T-helper 2 cell (primary cell): Measurements from ENCODE around the gene LIN9.
"Not testable (repeated sequence)": the region's sequence is repeated elsewhere in the genome, so short reads cannot be mapped to it uniquely, and the experiment has no call there.

Experiments used
- DNase-seq, 5 experiments: peaks; one replicate each; pipeline versions ENCODE4 v3.0.0 to v3.0.0-alpha.2; 2012 to 2022
- total RNA-seq, 2 donors: gene quantifications; one replicate each; lab custom pipeline; 2026; lab: John Stamatoyannopoulos, UW

Gene LIN9, protein sequence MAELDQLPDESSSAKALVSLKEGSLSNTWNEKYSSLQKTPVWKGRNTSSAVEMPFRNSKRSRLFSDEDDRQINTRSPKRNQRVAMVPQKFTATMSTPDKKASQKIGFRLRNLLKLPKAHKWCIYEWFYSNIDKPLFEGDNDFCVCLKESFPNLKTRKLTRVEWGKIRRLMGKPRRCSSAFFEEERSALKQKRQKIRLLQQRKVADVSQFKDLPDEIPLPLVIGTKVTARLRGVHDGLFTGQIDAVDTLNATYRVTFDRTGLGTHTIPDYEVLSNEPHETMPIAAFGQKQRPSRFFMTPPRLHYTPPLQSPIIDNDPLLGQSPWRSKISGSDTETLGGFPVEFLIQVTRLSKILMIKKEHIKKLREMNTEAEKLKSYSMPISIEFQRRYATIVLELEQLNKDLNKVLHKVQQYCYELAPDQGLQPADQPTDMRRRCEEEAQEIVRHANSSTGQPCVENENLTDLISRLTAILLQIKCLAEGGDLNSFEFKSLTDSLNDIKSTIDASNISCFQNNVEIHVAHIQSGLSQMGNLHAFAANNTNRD
- total RNA-seq, result 2.5 to 8.3 reads per million in 2 donors

DNA sequence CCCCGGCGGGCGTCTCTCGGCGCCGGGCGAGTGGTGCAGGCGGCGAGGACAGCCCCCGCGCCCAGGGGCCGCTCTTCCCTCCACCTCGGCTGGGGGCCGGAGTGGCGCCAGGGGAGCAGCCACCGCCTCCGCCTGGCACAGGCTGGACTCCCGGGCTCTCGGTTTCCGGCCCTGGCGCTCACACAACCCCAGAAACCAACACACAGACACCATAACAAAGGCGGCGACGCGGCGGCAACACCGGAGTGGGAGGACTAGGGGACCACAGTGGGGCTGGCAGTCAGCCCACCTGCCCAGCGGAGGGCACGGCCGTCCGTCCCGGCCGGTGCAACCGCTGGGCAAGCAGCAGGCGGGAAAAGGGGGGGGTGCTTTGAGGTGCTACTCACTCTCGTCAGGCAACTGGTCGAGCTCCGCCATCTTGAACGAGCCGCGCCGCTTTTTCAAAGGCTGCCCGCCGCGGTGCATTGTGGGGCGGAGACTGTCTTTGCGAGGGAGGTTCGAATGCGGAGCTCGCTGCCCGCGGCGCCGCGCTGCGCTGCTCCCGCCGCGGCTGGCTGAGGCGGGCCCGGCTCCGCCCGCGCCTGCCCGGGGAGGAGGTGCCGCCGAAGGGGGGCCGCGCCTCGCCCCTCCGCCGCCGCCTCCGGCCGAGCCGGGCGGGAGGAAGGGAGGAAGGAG is at the start of gene LIN9:
Gene LIN9 (minus strand): TSS at position 442 of the 675 bp plus-strand sequence. CDS start 25 bp downstream, at position 417.
- DNase-seq, result peak; percentile 82 to 91 (median 87)

DNA sequence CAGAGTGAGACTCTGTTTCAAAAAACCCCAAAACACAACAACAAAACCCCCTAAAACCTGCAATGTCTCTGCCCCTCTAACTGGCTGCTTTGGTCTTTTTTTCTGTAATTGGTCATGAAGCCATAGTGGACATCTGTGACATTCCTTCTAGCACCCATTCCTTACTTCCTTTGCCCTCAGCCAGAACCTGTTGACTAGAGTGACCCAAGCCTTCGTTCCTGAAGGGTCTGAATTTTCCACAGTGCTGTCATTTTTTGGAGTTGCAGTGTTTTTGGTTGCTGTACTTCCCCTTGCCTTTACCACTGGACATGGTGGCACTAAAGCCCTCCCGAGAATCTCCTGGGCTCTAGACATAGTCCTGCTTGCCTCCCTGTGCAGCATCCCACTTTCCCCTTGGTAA is 48.5 kb upstream of the LIN9 start:
- DNase-seq, result no peak

DNA sequence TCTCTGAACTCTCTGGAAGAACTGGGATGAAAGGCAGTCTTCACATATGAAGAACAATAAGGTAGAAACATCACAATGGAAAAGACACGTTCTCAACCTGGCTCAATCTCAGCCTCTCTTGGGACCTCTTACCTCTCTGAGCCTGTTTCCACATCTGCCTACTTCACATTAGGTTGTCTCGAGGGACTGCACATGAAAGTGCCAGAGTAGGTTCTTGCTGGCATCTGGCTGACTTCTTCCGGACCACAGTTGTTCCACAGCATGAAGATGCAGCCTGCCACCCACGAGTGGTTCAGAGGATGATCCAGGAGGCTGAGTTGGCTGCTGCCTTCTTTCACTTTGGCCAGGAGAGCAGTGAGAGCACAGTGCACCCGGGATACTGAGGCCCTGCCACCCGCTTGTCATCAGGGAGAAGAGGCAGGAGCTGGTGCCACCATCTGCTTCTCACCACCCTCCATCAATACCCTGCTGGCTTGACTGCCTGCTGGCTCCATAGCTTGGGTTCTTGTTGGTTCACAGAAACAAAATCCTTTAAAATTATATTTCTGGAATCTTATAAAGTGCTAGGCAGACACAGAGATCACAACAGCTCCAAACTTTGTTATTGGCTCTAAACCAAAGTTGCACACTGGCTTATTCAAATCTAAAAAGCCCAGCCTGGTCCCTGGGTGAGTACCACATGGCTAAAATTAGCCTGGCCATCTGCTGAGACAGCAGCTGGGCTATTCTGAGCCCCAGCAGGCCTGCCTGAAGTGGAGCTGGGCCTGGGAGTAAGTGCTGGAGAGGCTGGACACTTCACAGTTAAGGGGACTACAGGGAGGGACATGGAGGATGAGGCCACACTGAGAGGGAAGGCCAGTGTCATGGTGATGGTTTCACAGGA is 46.9 kb upstream of the LIN9 start:
- DNase-seq, result no peak

DNA sequence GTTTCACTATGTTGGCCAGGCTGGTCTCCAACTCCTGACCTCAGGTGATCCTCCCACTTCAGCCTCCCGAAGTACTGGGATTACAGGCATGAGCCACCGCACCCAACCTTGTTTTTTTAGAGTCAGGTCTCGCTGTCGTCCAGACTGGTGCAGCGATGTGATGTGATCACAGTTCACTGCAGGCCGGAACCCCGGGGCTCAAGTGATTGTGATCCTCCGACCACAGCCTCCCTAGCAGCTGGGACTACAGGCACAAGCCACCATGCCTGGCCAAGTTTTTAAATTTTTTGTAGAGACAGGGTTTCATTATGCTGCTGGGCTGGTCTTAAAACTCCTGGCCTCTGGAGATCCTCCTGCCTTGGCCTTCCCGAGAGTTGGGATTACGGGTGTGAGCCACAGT is 46.1 kb upstream of the LIN9 start:
- no peak for DNase-seq

DNA sequence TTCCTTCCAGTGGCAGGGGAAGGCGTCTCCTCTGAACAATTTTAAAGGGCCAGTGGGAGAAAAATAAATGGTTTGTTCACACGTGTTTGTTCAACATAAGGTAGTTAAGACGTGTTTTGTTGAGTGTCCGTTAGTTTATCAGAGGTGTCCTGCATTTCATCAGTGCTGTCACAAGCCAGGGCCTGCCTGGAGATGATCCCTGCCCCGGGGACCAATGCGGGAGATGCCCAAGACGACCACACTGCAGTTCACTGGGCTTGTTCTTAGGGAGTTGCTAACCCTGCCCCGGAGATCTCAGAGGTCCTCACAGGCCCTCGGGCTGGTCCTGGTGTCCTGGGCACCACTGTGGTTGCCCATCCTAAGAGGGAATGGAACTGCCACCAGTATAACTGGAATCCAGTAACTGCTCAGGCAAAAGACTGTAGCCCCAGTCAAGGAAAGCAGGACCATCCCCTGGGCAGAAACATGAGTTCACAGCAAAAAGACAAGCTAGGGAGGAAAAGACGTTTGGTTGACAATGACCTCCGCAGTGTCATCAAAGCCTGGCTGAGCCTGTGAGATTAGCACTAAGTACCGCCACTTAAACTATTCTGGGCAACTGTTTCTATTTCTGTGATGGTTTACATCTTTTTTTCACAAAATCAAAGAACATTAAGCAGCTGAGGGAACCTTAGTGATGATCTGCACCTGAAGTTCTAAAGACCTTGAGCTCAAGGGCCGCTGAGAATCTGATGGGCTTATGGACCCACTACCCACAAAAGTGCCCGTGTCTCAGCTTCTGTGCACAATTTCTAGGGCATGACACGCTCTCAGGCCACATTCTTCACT is 44.9 kb upstream of the LIN9 start:
- DNase-seq, result no peak

DNA sequence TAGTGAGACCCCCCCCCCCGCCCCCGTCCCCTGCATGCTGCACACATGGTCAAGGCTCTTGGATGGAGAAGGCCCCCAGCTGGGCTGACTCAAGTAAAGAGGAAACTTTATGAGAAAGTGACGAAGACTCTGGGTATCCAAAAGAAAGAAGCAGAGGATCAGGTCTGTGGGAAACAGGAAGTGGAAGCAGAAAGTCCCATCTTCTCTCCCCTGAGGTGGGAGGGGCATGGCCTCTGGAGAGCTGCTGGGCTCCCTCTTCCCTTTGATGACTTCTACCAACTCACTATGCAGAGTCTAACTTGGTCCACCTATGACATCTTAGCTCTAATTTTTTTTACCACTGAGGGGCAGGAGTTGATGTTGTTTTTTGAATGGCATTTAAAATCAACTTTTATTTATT is 42.7 kb upstream of the LIN9 start:
- no peak for DNase-seq

DNA sequence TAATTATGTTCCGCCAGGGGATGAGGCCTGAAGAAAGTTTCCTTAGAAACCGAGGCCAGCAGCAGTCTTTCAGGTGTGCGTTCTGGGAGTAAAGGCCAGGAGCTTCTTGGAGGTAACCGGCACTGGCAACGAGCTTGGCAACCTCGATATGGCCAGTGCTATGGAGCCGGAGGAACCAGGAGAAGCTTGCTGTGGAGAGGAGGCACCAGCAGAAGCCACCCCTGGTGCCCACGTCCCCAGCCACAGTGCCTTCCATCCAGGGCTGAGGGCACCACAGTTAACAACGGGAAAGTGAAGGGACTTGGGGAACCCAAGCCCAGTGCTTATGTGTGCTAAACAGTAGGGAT is 41.5 kb upstream of the LIN9 start:
- no peak for DNase-seq

DNA sequence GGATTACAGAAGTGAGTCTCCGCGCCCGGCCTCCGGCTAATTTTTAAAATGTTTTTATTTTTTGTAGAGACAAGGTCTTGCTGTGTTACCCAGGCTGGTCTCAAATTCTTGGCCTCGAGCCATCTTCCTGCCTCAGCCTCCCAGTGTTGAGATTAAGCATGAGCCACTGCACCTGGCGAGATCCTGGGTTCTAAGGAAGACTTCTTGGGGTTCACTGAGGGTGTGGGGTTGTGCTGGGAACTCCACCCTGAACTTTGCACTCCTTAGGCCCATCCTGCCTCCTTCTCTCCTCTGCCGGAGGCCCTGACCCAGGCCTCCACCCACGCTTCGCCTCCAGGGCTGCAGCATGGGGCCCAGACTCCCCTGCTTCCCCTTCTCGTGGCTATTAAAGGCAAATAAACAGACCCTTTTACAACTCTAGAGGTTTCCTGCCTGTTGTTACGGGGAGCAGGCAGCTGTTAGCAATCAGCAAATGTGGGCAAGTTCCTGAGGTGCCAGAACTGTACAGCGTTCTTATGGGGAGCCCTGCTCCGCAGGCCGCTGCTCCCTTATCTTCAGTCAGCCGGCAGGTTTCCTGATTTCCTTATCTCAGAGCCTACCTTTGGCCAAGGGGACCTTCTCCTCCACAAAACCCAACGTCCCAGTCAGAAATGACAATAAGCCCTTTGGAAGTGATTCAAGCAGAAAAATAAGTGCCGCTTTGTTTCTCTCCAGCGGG is 41.0 kb upstream of the LIN9 start:
- no peak for DNase-seq

DNA sequence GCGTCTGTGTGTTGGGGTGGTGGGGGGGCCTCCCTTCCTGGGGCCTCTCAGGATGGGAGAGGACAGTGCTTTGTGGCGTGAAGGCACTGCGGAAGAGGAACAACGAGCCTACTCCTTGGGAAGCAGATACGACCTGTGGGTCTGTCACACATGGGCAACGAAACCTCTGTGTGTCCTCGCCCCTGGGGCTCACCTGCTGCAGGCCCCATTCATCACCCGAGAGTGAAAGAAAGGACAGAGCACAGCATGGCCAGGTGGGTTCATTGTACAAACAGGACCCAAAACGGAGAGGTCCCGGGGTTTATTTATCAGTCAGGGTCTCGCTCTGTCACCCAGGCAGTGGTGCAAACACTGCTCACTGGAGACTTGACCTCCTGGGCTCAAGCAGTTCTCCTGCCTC is 40.1 kb upstream of the LIN9 start:
- DNase-seq, result no peak

DNA sequence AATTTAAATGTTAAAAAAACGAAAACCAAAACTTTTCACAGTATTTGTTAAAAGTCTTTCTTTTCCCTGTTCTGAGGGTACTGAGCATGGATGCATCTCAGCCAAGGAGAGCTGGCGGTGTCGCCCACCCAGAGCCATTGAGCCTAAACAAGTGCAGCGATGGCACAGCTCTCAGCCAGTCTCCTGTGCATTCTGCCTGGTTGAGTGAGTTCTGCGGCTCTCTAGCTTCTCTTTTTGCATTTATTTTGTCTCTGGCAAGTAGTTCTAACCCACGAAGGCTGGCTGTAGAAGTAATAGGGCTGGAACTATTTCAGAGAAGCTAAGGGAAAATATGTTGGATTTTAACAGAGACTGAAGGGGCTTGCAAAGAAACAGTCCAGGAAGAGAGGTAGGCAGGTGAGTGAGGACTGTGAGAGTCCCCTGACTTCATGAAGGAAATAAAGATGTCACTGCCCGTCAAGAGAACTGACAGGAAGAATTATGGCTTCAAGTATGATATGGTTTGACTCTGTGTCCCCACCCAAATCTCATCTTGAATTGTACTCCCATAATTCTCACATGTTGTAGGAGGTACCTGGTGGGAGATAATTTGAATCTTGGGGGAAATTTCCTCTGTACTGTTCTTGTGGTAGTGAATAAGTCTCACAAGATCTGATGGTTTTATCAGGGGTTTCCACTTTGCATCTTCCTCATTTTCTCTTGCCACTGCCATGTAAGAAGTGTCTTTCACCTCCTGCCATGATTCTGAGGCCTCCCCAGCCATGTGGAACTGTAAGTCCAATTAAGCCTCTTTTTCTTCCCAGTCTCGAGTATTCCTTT is 35.7 kb upstream of the LIN9 start:
- no peak for DNase-seq

DNA sequence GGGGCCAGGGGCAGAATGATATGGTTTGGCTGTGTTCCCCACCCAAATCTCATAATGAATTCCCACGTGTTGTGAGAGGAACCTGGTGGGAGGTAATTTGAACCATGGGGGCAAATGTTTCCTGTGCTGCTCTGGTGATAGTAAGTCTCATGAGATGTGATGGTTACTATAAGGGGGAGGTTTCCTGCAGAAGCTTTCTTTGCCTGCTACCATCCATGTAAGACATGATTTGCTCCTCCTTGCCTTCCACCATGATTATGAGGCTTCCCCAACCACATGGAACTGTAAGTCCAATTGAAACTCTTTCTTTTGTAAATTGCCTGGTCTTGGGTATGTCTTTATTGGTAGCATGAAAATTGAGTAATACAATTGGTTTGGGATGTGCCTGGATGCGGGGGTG is 33.7 kb upstream of the LIN9 start:
- no peak for DNase-seq

DNA sequence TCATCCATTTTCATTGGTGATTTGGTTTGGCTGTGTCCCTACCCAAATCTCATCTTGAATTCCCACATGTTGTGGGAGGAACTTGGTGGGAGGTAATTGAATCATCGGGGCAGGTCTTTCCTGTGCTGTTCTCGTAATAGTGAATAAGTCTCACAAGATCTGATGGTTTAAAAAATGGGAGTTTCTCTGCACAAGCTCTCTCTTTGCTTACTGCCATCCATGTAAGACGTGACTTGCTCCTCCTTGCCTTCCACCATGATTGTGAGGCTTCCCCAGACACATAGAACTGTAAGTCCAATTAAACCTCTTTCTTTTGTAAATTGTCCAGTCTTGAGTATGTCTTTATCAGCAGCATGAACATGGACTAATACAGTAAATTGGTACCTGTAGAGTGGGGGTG is 31.1 kb upstream of the LIN9 start:
- DNase-seq, result not testable (repeated sequence)

DNA sequence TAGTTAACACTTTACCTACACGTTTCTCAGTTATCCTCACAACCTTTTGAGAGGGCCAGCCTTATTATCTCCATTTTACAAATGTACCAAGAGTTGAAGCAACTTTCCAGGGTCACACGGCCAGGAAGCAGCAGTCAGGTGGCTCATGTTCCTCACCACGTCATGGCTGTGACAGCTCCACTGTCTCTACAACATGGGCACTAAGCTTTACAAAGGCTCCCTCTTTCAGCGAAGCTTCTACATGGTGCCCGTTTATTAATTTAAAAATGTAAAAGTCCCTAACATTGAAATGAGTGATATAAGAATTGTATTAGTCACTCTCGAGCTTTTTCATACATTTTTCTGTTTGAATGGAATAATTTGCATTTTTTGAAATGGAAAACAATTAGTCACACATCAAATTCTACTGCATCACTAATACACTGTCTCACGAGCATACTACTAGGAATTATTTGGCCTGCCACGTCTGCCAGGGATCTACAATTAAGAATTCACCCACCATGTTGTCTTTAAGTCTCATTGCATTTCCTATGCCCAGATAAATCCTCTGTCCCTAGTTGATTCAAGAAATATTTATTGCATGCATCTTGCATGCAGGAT is 28.4 kb upstream of the LIN9 start:
- DNase-seq, result no peak

DNA sequence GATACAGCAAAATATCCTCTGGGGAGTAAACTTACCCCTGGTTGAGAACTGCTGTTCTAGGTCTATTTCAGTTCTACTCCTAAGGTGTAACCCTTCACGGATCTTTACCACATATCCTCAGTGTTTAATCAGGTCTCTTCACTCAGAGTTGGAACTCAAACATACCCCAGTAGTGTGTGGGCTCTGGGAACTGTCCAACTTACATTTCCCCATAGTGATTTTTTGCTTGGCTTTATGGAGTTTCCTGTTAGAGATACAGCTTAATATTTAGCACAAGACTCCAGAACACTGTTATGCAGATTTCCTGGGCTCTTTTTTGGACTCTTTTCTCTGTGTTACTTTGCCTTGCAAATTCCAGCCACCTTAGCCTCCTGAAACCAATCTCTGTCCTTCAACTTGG is 26.7 kb upstream of the LIN9 start:
- DNase-seq, result no peak

DNA sequence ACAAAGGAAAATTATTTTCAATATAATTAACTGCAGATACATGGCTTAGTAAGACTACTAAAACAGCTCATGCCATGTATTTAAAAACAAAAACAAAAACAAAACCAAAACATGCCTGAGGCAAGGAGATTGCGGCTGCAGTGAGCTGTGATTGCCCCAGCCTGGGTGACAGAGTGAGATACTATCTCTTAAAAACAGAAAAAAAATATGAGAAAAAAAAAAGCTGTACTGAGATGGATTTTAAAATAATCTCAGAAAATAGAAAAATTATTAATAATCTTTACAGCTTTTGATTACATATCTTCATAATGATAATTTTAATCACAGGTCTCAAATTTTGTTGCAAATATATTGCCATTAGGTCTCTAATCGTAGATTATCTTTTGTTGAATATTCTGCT is 24.0 kb upstream of the LIN9 start:
- peak in 2 of 5 experiments; percentile 2 to 86 for DNase-seq

DNA sequence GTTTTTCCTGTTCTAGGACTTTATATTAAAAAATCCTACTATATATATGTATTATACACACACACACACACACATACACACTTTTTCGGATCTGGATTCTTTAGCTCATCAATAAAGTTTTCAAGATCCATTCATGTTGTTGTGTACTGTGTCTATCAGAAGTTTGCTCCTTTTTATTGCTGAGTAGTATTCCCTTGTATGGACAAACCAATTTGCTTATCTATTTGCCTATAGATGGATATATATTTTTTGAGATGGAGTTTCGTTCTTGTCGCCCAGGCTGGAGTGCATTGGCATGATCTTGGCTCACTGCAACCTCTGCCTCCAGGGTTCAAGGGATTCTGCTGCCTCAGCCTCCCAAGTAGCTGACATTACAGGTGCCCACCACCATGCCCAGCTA is 20.3 kb upstream of the LIN9 start:
- no peak for DNase-seq

DNA sequence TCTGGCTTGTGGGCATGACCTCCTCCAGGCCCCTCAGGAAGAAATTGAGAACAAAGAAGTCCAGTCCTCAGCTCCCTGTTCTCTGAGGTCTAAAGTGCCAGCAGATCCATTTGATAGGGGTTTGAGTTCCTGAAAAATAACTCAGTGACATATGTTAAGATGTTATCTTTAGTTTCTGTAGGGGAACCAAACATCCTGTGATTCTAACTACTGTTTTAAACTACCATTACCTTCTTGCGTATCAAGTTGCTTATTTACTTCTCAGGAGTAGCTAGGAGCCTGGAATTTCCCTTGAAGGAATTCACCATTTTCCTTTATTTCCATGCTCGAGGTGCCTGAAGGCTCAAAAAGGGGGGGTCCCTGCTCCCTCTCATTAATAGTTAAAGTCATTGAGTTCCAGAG is 18.8 kb upstream of the LIN9 start:
- DNase-seq, result peak in 1 of 5 experiments; percentile 45

DNA sequence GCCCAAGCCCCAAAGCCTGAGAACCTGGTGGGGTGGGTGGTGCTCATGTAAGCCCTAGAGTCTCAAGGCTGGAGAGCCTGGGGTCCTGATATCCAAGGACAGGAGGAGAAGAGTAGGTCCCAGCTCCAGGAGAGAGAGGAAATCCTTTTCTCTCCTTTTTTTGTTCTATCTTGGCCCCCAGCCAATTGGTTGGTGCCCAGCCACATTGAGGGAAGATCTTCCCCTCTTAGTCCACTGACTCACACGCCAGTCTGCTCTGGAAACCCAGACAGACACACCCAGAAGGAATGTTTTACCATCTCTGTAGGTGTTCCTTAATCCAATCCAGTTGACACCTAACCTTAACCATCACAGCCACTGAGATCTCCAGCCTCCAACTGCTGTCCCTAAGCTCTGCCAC is 16.2 kb upstream of the LIN9 start:
- no peak for DNase-seq

DNA sequence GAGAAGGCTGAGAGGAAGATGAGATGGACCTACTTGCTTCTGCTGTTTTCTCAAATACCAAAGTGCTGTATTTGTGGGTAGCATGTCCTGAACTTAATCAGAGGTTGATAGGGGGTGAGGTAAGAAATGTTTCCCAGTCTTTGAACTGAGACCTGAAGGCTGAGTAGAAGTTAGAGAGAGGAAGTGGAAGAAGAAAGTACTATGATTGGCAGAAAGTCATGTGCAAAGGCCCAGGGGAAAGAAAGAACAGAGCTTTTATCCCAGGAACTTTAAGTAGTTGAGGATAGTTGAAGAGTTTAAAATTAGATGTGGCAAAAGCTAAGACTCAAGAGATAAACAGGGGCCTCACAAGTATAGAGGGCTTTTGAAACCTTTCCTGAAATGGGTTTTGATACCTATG is 15.5 kb upstream of the LIN9 start:
- no peak for DNase-seq

DNA sequence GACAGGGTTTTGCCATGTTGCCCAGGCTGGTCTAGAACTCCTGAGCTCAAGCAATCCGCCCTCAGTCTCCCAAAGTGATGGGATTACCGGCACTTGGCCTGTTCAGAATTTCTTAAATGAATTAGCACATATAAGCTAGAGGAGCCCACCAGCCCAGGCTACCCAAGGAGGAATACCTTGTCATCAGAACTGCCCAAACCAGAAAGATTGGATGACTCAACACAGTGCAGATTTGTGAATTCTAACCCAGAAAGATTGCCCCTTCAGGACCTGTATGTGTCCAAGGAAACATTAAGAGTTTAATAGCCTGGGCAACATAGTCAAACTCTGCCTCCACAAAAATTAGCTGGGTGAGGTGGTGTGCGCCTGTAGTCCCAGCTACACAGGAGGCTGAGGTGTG is 14.0 kb upstream of the LIN9 start:
- no peak for DNase-seq
